ENCODE measurements around the gene ME3.

DNA sequence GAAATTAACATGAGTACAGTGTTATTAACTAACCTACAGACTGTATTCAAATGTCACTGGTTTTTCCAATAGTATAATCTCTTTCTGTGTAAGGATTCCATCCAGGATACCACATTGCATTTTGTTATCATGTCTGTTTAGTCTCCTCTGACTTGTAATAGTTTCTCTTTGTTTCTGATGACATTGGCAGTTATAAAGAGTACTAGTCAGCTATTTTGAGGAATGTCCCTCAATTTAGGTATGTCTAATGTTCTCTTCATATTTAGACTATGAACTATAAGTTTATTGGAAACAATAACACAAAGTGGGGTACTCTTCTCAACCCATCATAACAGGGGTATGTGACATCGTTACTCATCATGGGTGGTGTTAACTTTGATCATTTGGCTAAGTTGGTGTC is 20.3 kb upstream of the ME3 start:
- TF ChIP-seq, protein P1, sequence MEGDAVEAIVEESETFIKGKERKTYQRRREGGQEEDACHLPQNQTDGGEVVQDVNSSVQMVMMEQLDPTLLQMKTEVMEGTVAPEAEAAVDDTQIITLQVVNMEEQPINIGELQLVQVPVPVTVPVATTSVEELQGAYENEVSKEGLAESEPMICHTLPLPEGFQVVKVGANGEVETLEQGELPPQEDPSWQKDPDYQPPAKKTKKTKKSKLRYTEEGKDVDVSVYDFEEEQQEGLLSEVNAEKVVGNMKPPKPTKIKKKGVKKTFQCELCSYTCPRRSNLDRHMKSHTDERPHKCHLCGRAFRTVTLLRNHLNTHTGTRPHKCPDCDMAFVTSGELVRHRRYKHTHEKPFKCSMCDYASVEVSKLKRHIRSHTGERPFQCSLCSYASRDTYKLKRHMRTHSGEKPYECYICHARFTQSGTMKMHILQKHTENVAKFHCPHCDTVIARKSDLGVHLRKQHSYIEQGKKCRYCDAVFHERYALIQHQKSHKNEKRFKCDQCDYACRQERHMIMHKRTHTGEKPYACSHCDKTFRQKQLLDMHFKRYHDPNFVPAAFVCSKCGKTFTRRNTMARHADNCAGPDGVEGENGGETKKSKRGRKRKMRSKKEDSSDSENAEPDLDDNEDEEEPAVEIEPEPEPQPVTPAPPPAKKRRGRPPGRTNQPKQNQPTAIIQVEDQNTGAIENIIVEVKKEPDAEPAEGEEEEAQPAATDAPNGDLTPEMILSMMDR (IDR thresholded peaks at IDR 0.05), result no peak
- TF ChIP-seq POLR2A (IDR thresholded peaks at IDR 0.05), result no peak

All from Peyer's patch (tissue), 4 donors.